ENCODE results near the gene ZNF428. TPM values are rescaled to one million over a fixed set of nuclear protein-coding genes. Genes with fewer than 3 reads are reported as not detected.
A peak's percentile ranks its signal among the peaks of the same experiment; 100 is the strongest.

Gene ZNF428
- total RNA-seq, 2 donors from 2014 or later, result 44.3 to 46.8 TPM

- no peak overlapping the region for H3K9ac ChIP-seq (ENCODE audit: extremely low read depth, low read length, poor library complexity, severe bottlenecking)
- Mint-ChIP-seq H3K27me3 (ENCODE audit: insufficient read depth) (no peaks in the 10 kb centered on the region), H3K36me3 (ENCODE audit: low read depth) (peaks cover 55% of the 10 kb centered on the region), H3K9me3 (no peaks in the 10 kb centered on the region), H3K4me1 (peaks cover 4% of the 10 kb centered on the region), H3K4me3 (no peak overlapping the region), H3K27ac (peak overlapping the region; percentile 63)
- H3K9me3 ChIP-seq (ENCODE audit: control insufficient read depth, low read length), result no peaks in the 10 kb centered on the region
- no peak for TF ChIP-seq CTCF (conservative IDR thresholded peaks at IDR 0.05)
- H3K36me3 ChIP-seq (ENCODE audit: control insufficient read depth, insufficient read depth, low read length), result peaks cover 54% of the 10 kb centered on the region
- WGBS, 2 experiments (ENCODE audit: insufficient coverage in 1 of 2, insufficient read length in 1 of 2), result 84 to 88% methylated on average over 3 of the region's 3 CpGs
- no peak overlapping the region for H3K4me3 ChIP-seq (ENCODE audit: low read length)
- no peak overlapping the region for H3K27ac ChIP-seq (ENCODE audit: low read depth, low read length)
- H3K27me3 ChIP-seq (ENCODE audit: control insufficient read depth, insufficient read depth, low read length, poor library complexity, severe bottlenecking), result no peaks in the 10 kb centered on the region
- H3K4me1 ChIP-seq (ENCODE audit: control insufficient read depth, insufficient read depth, low read length), result no peaks in the 10 kb centered on the region
- DNase-seq, result peak; percentile 76
Measured at GRCh38 chr19:43610493-43610892, 8.9 kb downstream of the ZNF428 start.

GRCh38 chr19:43609872-43610271, 9.6 kb downstream of the ZNF428 start:
- no peak overlapping the region for H3K9ac ChIP-seq (ENCODE audit: extremely low read depth, low read length, poor library complexity, severe bottlenecking)
- H3K27ac ChIP-seq (ENCODE audit: low read depth, low read length), result no peak overlapping the region
- no peak for DNase-seq
- no peaks in the 10 kb centered on the region for H3K9me3 ChIP-seq (ENCODE audit: control insufficient read depth, low read length)
- no peaks in the 10 kb centered on the region for H3K27me3 ChIP-seq (ENCODE audit: control insufficient read depth, insufficient read depth, low read length, poor library complexity, severe bottlenecking)
- H3K27me3 Mint-ChIP-seq (ENCODE audit: insufficient read depth), result no peaks in the 10 kb centered on the region
- no peak overlapping the region for H3K4me3 Mint-ChIP-seq
- peaks cover 54% of the 10 kb centered on the region for H3K36me3 ChIP-seq (ENCODE audit: control insufficient read depth, insufficient read depth, low read length)
- H3K27ac Mint-ChIP-seq, result no peak overlapping the region
- 82 to 98% methylated on average over 5 to 7 of the region's 7 CpGs for WGBS, 2 experiments (ENCODE audit: insufficient coverage in 1 of 2, insufficient read length in 1 of 2)
- H3K4me1 ChIP-seq (ENCODE audit: control insufficient read depth, insufficient read depth, low read length), result no peaks in the 10 kb centered on the region
- H3K4me1 Mint-ChIP-seq, result peaks cover 4% of the 10 kb centered on the region
- no peaks in the 10 kb centered on the region for H3K9me3 Mint-ChIP-seq
- no peak for TF ChIP-seq CTCF (conservative IDR thresholded peaks at IDR 0.05)
- peaks cover 56% of the 10 kb centered on the region for H3K36me3 Mint-ChIP-seq (ENCODE audit: low read depth)
- no peak overlapping the region for H3K4me3 ChIP-seq (ENCODE audit: low read length)

- Mint-ChIP-seq H3K9me3 (no peaks in the 10 kb centered on the region), H3K4me3 (no peak overlapping the region), H3K36me3 (ENCODE audit: low read depth) (peaks cover 41% of the 10 kb centered on the region), H3K27me3 (ENCODE audit: insufficient read depth) (no peaks in the 10 kb centered on the region), H3K27ac (no peak overlapping the region), H3K4me1 (peaks cover 4% of the 10 kb centered on the region)
- H3K9me3 ChIP-seq (ENCODE audit: control insufficient read depth, low read length), result no peaks in the 10 kb centered on the region
- TF ChIP-seq CTCF (conservative IDR thresholded peaks at IDR 0.05), result no peak
- H3K36me3 ChIP-seq (ENCODE audit: control insufficient read depth, insufficient read depth, low read length), result peaks cover 38% of the 10 kb centered on the region
- no peak for DNase-seq
- no peak overlapping the region for H3K4me3 ChIP-seq (ENCODE audit: low read length)
- H3K9ac ChIP-seq (ENCODE audit: extremely low read depth, low read length, poor library complexity, severe bottlenecking), result no peak overlapping the region
- peaks cover 4% of the 10 kb centered on the region for H3K4me1 ChIP-seq (ENCODE audit: control insufficient read depth, insufficient read depth, low read length)
- WGBS, 2 experiments (ENCODE audit: insufficient coverage in 1 of 2, insufficient read length in 1 of 2), result 91 to 93% methylated on average over 4 to 28 of the region's 28 CpGs
- H3K27ac ChIP-seq (ENCODE audit: low read depth, low read length), result no peak overlapping the region
- no peaks in the 10 kb centered on the region for H3K27me3 ChIP-seq (ENCODE audit: control insufficient read depth, insufficient read depth, low read length, poor library complexity, severe bottlenecking)
Measured at GRCh38 chr19:43607238-43608205, 11.9 kb downstream of the ZNF428 start.
